Mononuclear cell (primary cell): ENCODE results near the gene ANKRD27. TPM values are rescaled to one million over a fixed set of nuclear protein-coding genes. Genes with fewer than 3 reads are reported as not detected.
"Not testable (repeated sequence)": the region's sequence is repeated elsewhere in the genome, so short reads cannot be mapped to it uniquely, and the experiment has no call there.

Source experiments
- H3K27me3 ChIP-seq: 2 replicates; pipeline ENCODE4 v1.6.0; 2011; ENCODE audit warnings: low read length, control low read depth; ENCODE audit not compliant: insufficient read depth
- H3K4me1 ChIP-seq: 2 replicates; pipeline ENCODE4 v1.5.1; 2011; ENCODE audit warnings: mild to moderate bottlenecking, low read length, control low read depth; ENCODE audit not compliant: insufficient read depth
- H3K4me3 ChIP-seq: 2 replicates; pipeline ENCODE4 v1.5.1; 2011; ENCODE audit warnings: mild to moderate bottlenecking, low read length, moderate library complexity
- H3K9me3 ChIP-seq: 2 replicates; pipeline ENCODE4 v1.5.1; 2011; ENCODE audit warnings: low read depth, mild to moderate bottlenecking, control low read depth, low read length
- total RNA-seq: library from RNA; depleted of rRNA; stranded (reverse); fragments of >200 nt; gene quantifications from one replicate; pipeline ENCODE4 v1.2.3, GENCODE V29; 2012

The ANKRD27 gene
- total RNA-seq, 1 donor, result 22.5 TPM

DNA sequence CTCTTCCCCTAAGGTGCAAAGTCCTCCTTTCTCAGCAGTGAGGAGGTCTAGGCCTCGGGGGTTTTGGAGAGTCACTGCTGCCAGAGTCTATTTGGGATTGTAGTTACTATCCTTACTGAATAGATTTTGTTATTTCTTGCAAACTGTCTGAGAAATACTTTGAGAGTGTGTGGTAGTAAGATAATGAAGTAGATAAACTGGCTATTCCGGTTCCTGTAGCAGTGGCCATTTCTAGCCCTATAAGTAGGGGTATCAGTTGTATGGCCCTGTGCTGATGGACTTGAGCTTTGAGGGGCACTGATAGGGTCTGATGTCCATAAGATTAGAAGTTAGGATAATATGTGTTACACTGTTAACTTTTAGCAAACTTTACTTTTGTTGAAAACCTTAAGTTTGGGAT, 19.3 kb upstream of the ANKRD27 start:
- peaks cover 71% of the 10 kb centered on the region for H3K4me1 ChIP-seq
- not testable (repeated sequence) for H3K27me3 ChIP-seq, H3K4me3 ChIP-seq, H3K9me3 ChIP-seq

DNA sequence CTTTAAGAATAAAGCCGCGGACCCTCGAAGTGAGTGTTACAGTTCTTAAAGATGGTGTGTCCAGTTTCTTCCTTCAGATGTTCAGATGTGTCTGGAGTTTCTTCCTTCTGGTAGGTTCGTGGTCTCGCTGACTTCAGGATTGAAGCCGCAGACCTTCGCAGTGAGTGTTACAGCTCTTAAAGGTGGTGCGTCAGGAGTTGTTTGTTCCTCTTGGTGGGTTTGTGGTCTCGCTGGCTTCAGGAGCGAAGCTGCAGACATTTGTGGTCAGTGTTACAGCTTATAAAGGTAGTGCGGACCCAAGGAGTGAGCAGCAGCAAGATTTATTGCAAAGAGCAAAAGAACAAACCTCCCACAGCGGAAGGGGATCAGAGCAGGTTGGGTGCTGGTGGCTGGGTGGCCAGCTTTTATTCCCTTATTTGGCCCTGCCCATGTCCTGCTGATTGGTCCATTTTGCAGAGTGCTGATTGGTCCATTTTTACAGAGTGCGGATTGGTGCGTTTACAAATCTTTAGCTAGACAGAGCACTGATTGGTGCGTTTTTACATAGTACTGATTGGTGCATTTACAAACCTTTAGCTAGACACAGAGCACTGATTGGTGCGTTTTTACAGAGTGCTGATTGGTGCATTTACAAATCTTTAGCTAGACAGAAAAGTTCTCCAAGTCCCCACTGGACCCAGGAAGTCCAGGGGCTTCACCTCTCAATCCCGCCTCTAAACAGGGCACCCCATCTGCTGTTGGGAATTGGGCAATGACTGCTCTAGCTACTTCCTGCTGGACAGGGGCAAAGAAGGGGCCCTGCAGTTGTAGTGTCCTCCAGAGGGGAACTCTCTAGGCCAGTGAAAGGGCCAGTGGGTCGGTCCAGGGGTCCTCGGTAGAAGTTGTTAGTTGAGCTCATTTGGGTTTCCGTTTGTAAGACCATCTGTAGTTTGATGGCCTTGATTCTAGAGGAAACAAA, 18.4 kb upstream of the ANKRD27 start:
- H3K4me3 ChIP-seq, result peak overlapping the region; percentile 58
- not testable (repeated sequence) for H3K9me3 ChIP-seq
- H3K4me1 ChIP-seq, result peaks cover 71% of the 10 kb centered on the region

DNA sequence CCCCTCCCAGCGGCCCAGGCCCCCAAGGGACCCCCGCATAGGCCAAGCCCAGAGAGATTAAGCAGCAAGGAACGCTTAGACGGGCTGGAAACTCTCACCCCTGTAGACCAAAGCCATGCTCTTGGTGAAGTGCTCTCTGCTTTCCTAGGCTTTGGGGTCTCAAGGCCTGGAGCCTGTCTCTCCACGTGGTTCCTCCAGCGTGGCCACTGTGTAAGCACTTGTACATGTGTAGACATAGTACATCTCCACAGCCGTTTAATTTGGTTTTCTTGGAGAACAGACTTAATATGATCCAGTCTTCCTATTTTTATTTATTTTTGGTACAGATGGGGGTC, 17.7 kb upstream of the ANKRD27 start:
- Histone ChIP-seq H3K27me3 (no peaks in the 10 kb centered on the region), H3K4me1 (peaks cover 71% of the 10 kb centered on the region), H3K4me3 (peak overlapping the region; percentile 58), H3K9me3 (no peaks in the 10 kb centered on the region)

More for the DNA sequence above, 18.4 kb upstream of the ANKRD27 start:
- H3K27me3 ChIP-seq, result not testable (repeated sequence)

DNA sequence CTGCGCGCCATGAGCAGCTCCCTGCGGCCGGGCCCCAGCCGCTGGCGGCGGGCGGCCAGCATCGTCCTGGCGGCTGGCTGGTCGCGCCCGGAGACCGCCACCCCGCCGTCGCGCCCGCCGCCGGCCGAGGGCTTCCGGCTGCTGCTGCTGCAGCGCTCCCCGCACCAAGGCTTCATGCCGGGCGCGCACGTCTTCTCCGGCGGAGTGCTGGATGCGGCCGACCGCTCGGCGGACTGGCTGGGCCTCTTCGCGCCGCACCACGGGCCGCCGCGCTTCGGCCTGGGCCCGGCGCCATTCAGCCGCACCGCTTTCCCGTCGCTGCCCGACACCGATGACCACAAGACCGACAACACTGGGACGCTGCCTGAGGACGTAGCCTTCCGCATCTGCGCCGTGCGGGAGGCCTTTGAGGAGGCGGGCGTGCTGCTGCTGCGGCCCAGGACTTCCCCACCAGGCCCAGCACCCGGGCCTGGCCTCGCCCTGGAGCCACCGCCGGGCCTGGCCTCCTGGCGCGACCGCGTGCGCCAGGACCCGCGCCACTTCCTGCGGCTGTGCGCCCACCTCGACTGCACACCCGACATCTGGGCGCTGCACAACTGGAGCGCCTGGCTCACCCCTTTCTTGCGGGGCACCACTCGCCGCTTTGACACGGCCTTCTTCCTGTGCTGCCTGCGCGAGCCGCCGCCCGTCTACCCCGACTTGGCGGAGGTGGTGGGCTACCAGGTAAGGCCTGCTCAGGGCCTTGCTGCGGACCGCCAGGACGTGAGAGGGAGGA, 17.2 kb upstream of the ANKRD27 start:
- peaks cover 70% of the 10 kb centered on the region for H3K4me1 ChIP-seq
- H3K4me3 ChIP-seq, result peak overlapping the region; percentile 58
- no peaks in the 10 kb centered on the region for H3K27me3 ChIP-seq
- no peaks in the 10 kb centered on the region for H3K9me3 ChIP-seq

DNA sequence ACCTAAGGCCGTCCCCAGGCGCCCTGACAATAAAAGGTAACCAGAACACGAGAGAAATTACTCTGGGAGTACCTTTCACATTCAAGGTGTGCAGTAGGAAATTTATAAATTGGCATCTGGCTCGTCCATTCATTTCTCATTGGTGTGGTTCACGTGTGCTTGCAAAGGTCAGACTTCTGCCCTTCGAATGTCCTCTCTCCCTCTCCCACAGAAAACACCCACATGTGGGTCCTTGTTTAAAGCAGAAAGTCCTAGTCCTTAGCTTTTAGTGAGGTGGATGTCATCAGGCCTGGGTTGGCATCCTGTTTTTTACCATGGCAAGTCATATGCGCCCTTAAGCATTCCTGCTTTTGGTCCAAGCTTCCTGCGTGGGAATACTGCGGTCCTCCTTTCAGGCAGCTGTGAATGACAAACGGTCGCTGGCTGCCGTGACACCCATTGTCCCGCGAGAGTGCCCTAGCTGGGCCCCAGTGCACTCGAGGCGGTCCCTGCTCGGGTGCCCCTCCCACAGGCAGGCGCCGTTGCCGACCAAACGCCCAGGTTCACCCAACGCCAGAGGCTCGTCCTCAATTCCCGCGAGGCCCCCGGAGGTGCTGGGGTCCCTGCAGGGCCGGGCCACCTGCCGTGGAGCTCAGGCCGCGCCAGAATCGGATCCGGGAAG, 16.4 kb upstream of the ANKRD27 start, which contains the start of gene NUDT19:
Gene NUDT19 (plus strand): TSS at position 531 of the 661 bp plus-strand sequence. CDS start 140 bp downstream, outside the sequence.
- peaks cover 62% of the 10 kb centered on the region for H3K4me1 ChIP-seq
- no peaks in the 10 kb centered on the region for H3K9me3 ChIP-seq
- no peaks in the 10 kb centered on the region for H3K27me3 ChIP-seq
- peak within 1 kb of the TSS; percentile 58 for H3K4me3 ChIP-seq

DNA sequence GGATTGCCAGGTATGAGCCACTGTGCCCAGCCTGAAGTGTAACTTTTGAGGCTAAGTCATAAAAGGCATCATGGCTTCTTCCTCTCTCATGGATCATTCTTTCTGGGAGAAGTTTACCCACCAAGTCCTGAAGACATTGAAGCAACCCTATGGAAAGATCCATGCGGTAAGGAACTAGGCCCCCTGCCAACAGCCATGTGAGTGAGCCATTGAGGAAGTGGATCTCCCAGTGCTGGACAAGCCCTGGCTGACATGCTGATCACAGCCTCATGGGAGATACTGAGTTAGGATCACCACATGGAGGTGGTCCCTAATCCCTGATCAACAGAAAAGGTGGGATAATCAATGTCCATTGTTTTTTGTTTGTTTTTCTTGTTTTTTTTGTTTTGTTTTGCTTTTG, 13.3 kb upstream of the ANKRD27 start:
- Histone ChIP-seq H3K9me3 (no peaks in the 10 kb centered on the region), H3K27me3 (no peaks in the 10 kb centered on the region), H3K4me3 (no peak overlapping the region), H3K4me1 (peaks cover 31% of the 10 kb centered on the region)

DNA sequence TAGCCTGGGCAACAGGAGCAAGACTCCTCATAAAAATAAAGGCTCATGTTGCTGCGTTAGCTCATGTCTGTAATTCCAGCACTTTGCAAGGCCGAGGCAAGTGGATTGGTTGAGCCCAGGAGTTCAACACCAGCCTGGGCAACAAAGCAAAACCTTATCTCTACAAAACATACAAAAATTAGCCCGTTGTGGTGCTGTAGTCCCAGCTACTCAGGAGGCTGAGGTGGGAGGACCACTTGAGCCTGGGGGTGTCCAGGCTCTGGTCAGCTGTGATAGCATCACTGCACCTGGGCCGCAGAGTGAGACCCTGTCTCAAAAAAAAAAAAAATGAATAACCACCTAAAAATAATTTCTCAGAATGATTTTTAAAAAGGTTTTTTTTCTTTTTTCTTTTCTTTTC, 12.7 kb upstream of the ANKRD27 start:
- H3K27me3 ChIP-seq, result no peaks in the 10 kb centered on the region
- no peak overlapping the region for H3K4me3 ChIP-seq
- H3K9me3 ChIP-seq, result no peaks in the 10 kb centered on the region
- H3K4me1 ChIP-seq, result peaks cover 25% of the 10 kb centered on the region

DNA sequence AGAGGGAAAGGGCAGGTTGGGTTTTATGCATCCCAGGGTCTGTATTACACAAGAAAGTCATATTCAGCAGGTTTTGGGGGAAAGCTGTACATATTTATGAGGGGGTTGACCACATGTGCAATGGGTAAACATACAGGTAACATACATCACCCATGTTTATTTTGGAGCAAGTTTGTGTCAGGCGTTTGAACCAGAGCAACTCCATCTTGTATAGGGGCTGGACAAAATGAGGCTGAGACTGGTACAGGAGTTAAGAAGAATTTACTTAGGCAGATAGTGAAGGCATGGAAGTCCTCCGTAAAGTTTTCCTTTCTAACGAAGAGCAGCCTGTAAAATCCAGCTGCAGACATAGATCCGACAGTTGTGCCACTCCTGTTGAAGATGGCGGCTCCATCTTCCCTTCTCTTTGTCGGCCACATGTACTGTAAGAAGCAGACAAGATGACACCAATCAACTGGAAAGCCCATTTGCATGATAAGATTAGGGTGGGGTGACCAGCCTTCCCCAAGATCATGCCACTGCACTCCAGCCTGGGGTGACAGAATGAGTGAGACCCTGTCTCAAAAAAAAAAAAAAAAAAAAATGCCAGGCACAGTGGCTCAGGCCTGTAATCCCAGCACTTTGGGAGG, 12.0 kb upstream of the ANKRD27 start:
- Histone ChIP-seq H3K9me3 (no peaks in the 10 kb centered on the region), H3K27me3 (no peaks in the 10 kb centered on the region), H3K4me1 (peaks cover 19% of the 10 kb centered on the region), H3K4me3 (no peak overlapping the region)

DNA sequence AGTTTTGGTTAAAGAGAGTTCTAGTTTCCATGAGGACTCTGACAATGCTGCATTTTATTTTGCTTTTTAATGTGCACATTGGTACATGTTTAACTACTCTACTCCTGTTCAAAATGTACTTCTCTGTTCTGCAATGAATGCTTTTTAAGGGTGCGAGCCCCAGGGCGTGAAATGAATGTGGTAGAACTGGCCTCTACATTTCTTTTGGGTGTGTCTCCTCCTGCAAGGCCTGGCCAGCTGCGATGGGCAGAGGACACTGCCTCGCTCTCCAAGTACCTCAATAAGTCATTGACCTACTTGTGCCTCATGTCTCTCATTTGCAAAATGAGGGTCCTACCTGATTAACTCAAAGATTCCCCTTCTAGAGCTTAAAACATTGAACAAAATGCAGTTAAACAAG, 7.3 kb upstream of the ANKRD27 start:
- H3K9me3 ChIP-seq, result no peaks in the 10 kb centered on the region
- no peaks in the 10 kb centered on the region for H3K4me1 ChIP-seq
- H3K4me3 ChIP-seq, result no peak overlapping the region
- H3K27me3 ChIP-seq, result peaks cover 7% of the 10 kb centered on the region

DNA sequence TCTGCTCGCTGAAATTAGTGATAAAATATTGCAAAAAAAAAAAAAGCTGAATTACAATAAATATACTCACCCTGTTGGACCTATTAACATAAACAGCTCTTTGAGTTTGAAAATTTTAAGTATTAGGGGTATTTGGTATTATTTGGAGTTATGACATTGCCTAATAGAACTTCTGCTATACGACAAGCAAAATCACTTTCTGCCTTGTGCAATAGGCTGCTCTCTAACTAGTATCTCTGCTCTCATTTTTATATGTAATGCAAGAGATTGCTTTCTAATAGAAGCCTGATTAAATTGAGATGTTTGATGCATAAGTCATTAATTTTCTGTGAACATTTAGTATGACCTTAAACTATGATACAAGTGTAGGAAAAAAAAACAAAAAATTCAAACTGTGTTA, 6.0 kb upstream of the ANKRD27 start:
- H3K4me1 ChIP-seq, result peaks cover 11% of the 10 kb centered on the region
- peaks cover 15% of the 10 kb centered on the region for H3K27me3 ChIP-seq
- no peak overlapping the region for H3K4me3 ChIP-seq
- H3K9me3 ChIP-seq, result no peaks in the 10 kb centered on the region

DNA sequence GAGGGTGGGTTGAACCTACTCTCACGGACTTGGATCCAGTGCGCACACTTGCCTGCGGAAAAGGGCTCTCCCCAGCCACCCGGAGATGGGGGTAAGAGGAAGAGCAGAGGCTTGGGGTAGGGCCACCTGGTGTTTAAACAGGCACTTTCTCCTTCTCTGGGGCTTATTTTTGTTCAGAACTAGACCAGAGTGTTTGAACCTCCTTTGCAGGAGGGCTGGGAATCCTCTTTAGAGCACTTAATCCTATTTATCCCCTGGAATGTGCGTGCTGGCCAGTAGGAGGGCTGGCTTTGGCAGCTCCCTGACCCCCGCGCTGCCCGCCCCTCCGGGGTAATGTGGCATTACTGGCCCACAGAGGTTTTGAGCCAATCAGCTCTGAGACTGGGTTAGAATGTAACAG, 2.7 kb upstream of the ANKRD27 start:
- peaks cover 15% of the 10 kb centered on the region for H3K27me3 ChIP-seq
- H3K4me1 ChIP-seq, result peaks cover 36% of the 10 kb centered on the region
- no peak overlapping the region for H3K4me3 ChIP-seq
- H3K9me3 ChIP-seq, result no peaks in the 10 kb centered on the region

DNA sequence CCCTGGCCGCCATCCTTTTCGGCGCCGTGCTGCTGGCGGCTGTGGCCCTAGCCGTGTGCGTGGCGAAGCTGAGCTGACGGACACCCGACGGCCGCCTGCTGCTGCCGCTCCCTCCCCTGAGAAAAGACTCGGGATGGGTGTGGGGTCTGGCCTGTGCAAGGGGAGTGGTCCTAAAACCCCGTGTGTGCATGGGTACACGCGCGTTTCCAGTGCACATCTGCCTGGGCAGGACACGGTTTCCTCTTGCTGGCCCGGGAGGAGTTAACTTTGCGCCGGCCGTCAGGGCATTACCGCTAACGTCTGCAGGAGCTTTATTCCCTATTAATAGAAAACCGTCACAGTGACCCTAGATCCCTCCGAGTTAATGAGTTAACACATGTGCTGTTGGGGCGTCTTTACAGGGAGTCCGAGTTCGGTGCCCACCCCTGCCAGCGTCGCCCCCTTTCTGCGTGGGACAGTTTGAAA, 1.9 kb upstream of the ANKRD27 start:
- H3K27me3 ChIP-seq, result peaks cover 15% of the 10 kb centered on the region
- no peak overlapping the region for H3K4me3 ChIP-seq
- H3K9me3 ChIP-seq, result no peaks in the 10 kb centered on the region
- H3K4me1 ChIP-seq, result peaks cover 44% of the 10 kb centered on the region

DNA sequence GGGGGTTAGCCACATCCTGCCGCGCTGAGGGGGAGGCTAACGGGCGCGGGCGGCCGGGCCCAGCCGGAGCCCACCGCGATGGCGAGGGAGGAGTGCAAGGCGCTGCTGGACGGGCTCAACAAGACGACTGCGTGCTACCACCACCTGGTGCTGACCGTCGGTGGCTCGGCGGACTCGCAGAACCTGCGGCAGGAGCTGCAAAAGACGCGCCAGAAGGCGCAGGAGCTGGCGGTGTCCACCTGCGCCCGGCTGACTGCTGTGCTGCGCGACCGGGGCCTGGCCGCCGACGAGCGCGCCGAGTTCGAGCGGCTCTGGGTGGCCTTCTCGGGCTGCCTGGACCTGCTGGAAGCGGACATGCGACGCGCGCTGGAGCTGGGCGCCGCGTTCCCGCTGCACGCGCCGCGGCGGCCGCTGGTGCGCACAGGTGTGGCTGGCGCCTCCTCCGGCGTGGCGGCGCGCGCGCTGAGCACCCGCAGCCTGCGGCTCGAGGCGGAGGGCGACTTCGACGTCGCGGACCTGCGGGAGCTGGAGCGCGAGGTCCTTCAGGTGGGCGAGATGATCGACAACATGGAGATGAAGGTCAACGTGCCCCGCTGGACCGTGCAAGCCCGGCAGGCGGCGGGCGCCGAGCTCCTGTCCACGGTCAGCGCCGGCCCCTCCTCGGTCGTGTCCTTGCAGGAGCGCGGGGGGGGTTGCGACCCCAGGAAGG, 1.4 kb upstream of the ANKRD27 start:
- H3K4me1 ChIP-seq, result peaks cover 49% of the 10 kb centered on the region
- H3K9me3 ChIP-seq, result no peaks in the 10 kb centered on the region
- peaks cover 15% of the 10 kb centered on the region for H3K27me3 ChIP-seq
- H3K4me3 ChIP-seq, result peak overlapping the region; percentile 78

DNA sequence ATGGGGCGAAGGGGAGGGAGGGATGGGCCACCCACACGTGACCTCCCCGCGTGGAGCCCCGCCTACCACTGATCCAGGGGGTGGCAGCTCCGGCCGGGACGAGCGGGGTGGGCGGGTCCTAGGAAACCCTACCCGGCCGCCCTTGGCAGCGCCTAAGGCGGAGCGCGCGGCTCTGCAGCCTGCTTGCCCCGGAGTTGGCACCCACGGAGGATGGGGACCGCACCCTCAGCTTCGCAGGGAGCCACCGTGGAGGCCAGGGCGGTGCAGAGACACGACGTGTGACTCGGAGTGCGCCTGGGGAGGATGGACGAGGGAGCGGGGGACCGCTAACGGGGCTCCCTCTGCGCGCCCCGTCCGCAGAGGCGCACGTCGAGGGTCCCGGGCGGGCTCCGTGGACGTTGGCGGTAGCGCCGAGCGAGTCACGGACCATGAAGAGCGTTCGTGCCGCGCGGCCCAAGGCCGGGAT, 773 bp upstream of the ANKRD27 start, which contains the start of gene RGS9BP:
Gene RGS9BP (plus strand): TSS at position 129 of the 466 bp plus-strand sequence. CDS start 416 bp downstream, outside the sequence.
- no peaks in the 10 kb centered on the region for H3K9me3 ChIP-seq
- H3K4me3 ChIP-seq, result peak within 1 kb of the TSS; percentile 78
- H3K4me1 ChIP-seq, result peaks cover 49% of the 10 kb centered on the region
- H3K27me3 ChIP-seq, result peaks cover 15% of the 10 kb centered on the region
